Central memory CD4-positive, alpha-beta T cell (primary cell): ENCODE data around the gene RGS3.
"Not testable (repeated sequence)": the region's sequence is repeated elsewhere in the genome, so short reads cannot be mapped to it uniquely, and the experiment has no call there.

ENCODE experiments used
- DNase-seq: peaks from one replicate; pipeline ENCODE4 v3.0.0; 2022

The RGS3 gene

DNA sequence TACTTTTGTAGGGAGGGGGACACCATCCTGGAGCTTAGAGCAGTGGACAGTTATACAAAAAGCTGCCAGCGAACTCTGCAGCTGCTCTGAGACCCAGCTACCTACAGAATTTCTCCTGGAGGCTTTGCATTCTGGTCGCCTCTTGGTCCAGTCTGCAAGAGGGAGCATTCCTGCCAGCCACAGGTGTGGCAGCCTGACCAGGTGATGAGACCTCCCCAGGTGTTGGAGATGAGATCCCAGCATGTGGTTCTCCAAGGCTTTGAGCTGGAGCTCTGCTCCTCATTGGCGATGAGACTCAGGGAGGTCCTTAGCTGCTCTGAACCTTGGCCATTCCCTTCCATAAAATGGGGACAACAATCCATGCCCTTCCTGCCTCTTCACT, 69.3 kb downstream of the RGS3 start:
- DNase-seq, result no peak

DNA sequence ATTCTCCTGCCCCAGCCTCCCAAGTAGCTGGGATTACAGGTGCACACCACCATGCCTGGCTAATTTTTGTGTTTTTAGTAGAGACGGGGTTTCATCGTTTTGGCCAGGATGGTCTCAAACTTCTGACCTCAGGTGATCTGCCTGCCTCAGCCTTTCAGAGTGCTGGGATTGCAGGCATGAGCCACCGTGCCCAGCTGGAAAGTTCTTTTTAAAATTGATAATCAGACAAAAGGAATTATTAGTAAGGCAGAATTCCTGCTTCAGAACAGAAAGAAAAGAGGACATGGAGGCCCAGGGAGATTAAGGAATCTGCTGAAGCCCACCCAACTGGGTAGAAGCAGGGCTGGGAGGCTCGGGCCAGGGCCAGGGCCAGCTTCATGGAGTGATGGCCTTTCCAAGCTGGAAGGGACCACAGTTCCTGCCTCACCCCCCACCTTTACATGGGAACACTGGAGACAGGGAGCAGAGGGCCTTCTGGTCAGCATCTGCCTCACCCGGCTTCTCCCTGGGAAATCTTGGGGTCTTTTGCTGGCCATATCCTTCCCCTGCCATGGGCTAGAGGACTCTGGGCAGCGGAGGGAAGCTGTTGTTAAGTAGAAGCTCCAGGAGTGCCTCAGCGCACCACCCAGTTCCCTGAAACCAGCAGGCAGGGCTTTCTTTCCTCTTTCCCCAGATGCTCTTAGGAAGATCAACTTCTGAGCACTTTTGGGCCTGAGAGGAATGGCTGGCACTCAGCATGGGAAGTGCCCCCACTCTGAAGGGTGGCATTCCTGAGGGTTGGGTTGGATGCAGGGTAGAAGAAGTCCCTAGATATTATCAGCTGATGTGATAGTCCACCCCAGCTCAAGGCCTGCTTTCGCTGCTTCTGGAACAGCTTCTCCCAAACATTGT, 70.1 kb downstream of the RGS3 start:
- DNase-seq, result no peak

DNA sequence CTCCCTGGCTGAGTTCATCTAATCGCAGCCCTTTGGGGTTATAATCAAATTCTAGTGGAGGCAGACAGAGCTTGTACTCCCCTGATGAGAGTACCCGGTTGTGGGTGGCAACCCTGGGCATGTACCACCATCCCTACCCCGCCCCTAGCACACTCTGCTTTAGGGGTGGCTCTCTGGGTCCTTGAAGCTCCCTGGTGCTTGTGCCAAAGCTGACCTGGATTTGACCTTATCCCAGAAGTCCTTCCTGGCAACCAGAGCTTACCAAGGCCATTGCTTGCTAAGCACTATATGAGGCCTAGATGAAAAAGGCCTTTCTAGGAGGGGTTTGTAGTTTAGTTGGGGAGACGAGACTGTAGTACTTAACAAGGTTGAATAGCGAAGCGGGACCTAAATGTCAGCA, 72.2 kb downstream of the RGS3 start:
- DNase-seq, result no peak

DNA sequence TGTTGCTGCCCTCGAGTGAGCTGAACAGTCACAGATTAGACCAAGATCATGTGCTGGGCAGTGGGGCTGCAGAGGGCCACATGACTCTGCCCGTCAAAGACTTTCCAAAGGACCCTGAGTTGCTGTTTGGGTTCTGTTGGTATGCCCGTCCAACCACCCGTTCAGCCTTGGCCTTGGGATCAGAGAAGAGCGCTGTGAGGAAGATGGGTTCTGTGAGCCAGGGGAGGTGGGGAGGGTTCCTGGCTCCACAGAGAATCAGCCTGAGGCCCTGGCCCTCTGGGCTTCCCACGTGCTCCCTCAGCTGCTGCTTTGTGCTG, 72.6 kb downstream of the RGS3 start:
- DNase-seq, result no peak

DNA sequence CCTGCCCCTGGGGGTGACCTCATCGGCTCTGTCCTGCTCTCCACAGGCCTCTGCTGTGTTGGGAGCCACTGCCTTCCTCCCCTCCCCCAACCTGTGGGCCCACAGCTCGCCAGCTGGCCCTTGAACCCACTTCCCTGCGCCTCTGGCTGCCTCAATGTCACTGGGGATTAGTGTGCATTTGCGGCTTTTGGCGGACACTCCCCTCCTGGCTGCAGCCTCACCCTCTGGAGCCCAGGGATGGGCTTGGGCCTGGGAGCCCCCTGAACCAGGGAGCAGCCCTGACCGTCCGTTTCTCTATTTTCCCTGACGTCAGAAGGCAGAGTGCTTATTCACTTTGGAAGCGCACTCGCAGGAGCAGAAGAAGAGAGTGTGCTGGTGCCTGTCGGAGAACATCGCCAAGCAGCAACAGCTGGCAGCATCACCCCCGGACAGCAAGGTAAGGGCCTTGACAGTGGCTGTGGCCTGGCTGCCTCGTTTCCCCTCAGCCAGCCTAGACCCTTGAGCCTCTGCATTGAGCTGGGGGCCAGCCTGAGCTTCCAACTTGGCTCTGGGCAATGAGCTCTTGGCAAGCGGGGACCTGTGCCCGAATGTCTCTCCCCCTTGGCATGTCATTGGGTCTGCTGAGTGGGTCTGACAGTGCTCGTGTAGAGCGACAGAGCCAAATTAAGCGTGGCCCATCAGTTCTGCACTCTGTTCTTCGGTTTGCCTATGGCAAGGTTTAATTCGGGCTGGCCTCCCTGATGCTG, 73.1 kb downstream of the RGS3 start:
- DNase-seq, result no peak

DNA sequence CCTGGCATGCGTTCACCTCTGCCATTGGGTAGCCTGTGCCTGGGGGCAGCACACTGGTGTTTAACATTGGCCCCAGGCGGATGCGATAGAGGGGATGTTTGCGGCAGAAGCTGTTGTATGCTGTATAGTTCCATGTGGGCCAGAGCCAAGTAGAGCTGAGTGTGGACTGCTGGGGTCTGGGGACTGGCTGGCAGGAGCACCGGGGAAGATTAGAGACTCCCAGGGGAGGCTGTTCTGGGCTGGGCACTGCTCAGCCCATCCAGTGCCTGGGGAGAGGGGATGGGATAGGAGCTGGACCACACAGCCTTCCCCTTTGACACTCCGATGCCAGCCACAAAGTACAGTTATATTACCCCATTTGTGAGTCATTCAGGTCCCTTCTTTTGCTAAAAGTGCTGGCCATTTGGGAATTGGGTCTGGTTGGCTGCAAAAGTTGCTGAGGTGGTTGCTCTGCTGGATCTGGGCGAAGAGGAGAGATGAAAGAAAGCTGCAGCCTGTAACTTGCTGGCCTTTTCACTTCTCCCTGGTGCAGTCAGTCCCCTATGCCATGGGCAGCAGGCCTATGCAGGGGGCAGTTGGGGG, 73.8 kb downstream of the RGS3 start:
- no peak for DNase-seq

DNA sequence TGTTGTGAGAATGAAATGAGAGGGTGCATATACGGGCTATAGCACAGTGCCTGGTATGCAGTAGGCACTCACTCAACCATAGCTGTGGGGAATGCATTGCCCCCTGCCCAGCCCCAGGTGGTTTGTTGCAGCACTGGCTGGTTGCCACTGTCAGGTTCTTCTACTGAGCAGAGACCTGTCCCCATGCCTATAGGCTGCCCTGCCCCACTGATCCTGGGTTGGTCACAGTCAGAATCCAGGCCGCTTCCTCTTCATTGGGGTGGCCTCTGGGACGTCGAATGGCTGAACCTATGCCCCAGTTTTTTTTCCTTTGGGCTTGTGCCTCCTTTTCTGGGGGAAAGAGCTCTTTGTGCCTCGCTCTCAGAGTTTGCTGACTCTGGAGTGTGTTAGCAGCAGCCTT, 74.6 kb downstream of the RGS3 start:
- no peak for DNase-seq

DNA sequence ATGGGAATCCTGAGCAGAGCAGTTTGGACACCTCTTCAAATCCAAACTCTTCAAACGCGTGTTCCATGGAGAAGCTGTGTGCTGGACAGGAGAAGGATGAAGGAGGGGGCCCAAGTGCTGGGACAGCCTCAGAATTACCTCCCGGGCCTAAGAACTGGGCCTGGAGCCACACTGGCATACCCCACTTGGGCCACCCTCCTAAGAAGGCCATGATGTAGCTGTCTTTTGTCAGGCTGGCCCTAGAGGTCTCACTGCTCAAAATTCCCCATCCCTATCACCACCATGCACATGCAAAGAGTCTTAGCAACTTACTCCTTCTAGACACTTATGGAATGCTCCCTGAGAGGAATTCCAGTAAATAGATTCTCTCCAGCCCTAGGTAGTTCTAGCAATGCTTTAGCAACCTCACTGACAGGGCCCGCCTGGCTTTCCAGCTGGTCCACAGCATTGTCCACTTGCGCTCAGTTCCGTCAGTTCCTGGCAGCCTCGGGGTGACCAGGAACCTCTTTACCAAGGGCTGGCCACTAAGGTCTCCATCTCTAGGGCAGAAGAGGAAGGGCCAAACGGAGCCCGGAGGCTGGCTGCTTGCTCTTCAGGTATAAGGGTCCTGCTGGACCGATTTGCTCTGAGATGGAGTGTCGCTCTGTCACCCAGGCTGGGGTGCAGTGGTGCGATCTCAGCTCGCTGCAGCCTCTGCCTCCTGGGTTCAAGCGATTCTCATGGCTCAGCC, 75.3 kb downstream of the RGS3 start:
- no peak for DNase-seq

DNA sequence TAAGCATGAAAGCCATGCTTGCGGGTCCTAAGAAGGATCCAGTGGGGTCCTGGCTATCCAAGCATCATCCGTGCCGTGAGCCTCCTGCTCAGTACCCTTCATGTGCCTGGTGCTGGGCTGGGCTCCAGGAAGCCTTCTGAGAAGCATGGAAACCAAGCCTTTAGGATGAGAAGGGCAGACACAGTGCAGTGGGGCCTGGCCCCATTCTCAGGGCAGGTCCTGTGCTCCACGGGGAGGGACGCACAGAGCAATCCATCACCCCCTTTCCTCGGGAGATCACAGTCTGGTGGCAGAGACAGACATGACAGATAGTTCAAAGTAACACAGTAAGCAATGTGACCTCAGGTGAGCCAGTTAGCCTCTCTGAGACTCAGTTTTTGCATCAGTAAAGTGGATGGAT, 76.9 kb downstream of the RGS3 start:
- no peak for DNase-seq

DNA sequence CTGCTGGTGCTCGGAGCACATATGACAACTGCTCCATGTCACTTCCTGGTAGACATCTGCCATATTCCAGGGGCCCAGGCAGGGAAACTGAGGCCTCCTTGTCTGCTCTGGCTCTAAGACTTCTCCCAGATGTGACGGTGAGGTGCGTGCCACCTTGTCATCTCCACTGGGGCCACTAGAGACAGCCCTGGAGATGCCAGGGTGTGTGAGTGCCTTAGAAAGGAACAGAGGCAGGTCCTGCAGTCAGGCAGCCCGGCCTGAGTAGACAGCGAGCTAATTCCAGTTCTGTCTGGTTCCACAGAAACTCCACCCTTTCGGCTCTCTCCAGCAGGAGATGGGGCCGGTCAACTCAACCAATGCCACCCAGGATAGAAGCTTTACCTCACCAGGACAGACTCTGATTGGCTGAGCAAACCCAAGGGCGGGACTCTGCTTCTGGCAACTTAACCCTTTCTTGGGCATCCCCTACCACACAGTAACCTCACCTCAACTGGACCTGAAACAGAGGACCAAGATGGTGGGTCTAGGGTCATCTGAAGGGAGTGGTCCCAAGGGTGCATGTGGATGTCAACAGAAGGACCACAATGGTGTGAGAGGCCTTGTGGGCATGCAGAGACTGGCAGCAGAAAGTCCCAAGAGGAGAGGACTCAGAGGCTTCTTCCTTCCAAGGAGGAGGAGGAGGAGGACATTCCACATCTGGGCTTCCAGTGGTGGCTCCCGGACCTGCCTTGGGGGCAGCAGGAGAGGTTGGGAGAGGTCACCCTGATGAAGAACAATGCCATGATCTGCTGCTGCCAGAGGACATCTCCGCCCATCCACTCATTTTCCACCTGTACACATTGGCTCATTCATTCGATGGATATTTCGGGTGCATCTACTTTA, 77.7 kb downstream of the RGS3 start:
- no peak for DNase-seq

DNA sequence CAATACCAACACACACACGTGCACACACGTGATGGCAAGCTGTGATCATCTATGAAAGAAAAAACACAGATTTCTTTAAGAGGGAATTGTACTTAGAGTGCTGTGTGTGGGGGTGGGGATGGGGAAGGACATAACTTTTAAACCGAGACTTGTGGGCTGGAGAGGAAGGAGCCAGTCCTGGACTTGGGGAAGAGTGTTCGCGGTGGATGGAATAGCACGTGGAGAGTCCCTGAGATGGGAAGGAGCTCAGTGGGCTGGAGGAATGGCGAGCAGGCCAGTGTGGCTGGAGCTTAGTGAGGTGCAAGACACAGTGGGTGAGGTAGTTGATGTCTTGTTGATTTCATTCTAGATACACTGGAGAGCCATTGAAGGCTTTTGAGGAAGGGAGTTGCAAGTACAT, 78.5 kb downstream of the RGS3 start:
- DNase-seq, result no peak

DNA sequence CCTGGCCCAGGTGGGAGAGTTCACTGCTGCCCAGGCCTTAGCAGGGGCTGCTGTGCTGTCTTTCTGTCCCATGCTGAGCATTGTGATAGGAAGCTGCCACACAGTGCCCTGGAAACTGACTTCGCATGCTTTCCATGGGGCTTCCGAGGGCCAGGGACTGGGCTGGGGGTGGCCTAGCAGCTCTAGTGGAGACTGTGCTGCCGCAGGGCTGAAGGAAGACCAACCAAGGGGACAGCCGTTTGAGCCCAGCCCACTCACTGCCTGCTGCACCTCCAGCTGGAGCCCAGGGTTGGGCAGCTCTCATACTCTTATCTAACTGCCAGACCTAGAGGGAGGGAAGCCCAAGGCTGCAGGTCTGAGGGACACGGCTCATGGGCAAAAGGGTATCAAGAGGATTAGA, 79.2 kb downstream of the RGS3 start:
- no peak for DNase-seq

DNA sequence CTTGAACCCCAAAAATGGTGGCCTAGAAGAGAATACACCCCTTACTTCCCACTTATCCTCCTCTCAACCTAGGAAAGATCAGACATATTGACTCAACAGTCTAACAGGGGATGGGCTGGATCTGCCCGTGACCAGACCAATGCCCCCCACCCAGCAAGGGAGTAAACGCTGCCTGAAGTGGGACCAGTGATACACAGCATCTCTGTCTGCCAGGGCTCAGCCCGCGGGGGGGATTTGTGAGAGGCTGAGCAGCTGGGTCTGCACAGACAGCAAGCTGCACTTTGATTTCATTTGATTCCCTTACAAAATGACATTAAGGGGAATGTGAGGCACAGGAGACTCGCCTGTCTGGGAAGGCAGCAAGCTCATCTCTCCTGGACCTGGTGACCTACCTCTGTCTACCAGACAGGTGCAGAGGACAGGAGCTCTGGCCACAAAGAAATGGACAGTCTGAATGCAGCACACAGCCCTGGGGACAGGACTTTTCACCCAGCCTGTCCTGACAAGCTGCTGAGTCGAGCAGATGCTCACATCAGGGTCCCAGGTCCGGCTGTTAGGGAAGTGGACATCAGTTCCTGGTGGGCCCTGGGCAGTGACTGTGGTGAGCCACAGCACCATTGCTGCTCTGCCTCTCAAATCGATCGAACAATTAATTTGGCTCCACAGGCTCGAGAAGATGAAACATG, 79.9 kb downstream of the RGS3 start:
- no peak for DNase-seq

DNA sequence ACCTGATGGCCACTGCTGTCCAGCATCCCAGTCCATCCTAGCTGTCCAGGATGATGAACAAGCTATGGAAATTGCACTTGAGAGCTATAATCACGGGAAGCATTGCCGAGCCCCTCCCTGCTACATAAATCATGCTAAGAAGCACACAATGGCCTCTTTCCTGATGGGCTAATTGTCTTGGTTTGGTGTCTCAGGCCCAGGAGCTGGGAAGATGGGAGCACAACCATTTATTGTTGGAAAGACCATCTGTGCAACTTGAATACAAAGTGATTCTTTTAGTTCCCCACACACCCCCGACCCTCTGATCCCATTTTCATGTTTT, 80.4 kb downstream of the RGS3 start:
- no peak for DNase-seq

DNA sequence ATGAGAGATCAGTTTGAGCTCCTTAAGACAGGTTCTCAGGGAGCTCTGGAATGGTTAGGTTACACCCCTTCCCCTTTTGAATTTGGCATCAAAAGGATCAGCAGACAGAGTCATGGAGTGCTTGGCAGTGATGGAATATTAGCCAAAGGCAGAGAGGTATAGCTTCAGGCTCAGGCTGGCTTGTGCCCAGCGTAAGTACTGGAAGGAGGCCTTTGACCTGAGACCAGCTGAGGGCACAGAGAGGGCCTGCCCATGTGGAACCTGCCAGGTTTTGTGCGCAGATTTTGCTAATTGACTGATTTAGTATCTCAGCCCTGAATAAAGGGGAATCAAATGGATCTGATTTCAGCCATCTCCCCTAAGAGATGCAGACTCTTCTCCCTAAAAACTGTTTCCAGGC, 81.5 kb downstream of the RGS3 start:
- DNase-seq, result no peak

DNA sequence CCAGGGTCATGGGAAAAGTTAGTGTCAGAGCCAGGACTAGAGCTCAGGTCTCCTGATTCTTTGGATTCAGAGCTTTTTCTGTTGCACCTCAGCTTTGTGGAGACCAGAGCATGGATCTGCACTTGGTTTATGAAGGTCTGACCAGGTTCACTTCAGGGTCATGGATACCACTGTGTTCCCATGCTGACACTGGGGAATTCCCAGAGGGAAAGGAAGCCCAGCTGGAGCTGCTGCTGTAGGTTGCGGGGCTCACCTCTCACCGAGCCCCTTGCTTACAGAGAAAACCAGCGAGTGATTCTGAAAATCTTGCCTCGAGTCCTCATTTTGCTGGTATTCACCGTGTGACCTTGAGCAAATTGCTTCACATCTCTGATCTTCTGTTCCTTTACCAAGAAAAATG, 83.0 kb downstream of the RGS3 start:
- no peak for DNase-seq

DNA sequence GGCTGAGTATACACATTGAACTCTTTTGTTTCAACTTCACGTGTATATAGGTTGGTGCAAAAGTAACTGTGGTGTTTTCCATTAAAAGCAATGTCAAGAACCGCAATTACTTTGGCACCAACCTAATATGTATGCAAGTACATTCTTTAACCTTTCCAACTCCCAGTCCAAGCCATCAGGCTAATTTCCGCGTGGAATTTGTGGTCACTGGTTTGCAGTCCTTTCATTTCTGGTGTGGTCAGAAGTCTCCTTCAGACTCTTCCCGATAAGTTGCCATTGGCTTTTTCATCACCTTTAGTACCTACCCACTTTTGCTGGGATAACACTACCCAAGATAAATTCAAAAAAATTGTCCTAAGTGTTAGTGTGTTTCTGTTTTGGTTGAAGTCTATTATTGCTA, 84.0 kb downstream of the RGS3 start:
- DNase-seq, result no peak

DNA sequence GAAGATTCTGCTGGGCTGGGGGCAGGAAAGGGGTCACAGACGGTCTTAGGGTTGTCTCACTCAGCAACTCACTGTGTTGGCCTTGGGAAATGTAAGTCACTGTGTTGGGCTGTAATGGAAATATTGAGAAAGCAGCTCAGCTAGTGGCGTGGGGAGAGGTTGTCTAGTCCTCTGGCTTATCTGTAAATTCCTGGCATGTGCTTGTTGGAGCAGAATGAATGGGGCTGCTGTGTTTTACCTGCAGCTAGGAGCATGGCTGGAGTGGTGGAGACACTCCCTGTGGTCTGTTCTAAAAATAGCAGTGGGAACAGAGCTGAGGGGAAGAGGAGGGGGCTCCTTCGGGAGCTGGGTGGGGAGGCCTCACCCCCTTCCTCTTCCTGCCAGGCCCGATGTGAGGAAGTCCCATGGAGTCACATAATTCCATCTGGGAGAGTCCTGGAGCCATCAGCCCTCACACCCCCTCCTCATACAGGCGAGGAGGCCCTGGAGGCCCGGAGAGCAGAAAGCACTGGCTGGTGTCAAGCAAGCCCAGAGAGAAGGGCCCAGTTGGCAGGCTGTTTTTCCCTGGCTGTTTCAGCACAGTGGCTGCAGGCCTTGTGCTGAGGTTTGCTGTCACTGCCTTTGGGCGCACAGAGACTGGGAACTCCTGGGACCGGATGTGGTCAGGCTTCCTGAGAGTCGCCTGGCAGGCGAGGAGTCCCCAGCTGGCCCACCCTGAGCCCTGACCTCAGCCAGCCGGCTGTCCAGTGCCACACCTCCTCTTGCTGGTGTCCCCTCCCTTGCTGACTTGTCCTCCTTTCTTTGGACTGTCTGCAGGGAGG, 84.9 kb downstream of the RGS3 start:
- no peak for DNase-seq

DNA sequence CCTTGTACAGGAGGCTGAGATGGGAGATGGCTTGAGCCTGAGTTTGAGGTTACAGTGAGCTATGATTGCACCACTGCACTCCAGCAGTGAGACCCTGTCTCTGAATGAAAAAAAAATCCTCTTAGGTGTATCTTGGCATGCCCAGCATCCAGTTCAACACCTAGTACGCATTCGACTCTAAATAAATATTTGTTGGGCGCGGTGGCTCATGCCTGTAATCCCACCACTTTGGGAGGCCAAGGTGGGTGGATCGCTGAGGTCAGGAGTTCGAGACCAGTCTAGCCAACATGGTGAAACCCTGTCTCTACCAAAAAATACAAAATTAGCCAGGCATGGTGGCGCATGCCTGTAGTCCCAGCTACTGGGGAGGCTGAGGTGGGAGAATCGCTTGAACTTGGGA, 86.4 kb downstream of the RGS3 start:
- DNase-seq, result not testable (repeated sequence)

DNA sequence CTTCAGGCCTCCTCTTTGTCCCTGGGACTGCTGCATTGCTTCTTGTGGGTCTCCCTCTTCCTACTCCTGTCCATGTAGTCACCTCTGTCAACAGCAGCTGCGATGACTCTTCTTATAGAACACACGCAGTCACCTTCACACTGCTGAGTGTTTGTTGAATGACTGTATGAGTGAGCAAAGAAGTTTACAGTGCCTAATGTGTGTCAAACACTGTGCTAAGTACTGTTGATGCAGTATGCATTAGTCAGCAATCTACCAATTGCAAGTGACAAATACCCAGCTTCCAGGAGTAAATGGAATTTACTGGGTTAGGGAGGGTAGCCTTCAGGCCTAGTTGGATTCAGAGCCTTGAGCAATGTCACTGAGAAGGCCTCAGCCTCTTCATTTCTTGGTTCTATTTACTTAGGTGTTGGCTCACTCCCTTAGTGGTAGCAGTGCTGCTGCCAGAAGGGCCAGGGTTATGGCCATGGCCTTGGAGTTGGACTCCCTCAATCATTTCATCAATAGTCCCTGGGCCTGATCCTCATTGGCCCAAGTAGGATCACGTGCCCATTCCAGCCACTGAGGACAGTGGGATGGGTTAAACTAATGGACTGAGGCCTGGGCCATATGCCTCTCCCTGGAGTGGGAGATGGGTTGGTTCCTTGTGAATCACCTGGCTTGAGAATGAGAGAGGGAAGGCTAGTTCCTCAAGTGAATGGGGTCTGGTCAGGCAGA, 93.5 kb downstream of the RGS3 start:
- no peak for DNase-seq
